HepG2 (cell line): ENCODE results near the gene CAPZA1. TPM values are rescaled to one million over a fixed set of nuclear protein-coding genes. Genes with fewer than 3 reads are reported as not detected.

Source experiments
- ATF3 ChIP-seq: sonication (generic); formaldehyde crosslinking; IDR thresholded peaks from 2 replicates; pipeline ENCODE4 v1.4.0; 2020; ENCODE audit warnings: missing genetic modification reagents
- CEBPB ChIP-seq: IDR thresholded peaks from 2 replicates; pipeline ENCODE4 v1.6.1; 2011; ENCODE audit warnings: low read depth, low read length, improper control_type of control experiment, borderline replicate concordance
- ELF3 ChIP-seq: IDR thresholded peaks from 2 replicates; pipeline ENCODE4 v1.6.1; 2016; ENCODE audit warnings: missing genetic modification reagents, missing compliant biosample characterization
- GFI1 ChIP-seq: sonication (generic); formaldehyde crosslinking; IDR thresholded peaks from 2 replicates; pipeline ENCODE4 v1.5.0; 2020; ENCODE audit warnings: missing genetic modification reagents, mild to moderate bottlenecking, borderline replicate concordance
- GMEB2 ChIP-seq: IDR thresholded peaks from 2 replicates; pipeline ENCODE4 v1.6.1; 2016; ENCODE audit warnings: missing biosample characterization, missing genetic modification reagents, low read depth
- HNRNPL ChIP-seq: fragments of 200-400 bp; formaldehyde crosslinking; IDR thresholded peaks from 2 replicates; pipeline ENCODE4 v1.6.1; 2017; ENCODE audit warnings: mild to moderate bottlenecking, low read depth, low read length
- POLR2G ChIP-seq: fragments of 200-400 bp; formaldehyde crosslinking; IDR thresholded peaks from 2 replicates; pipeline ENCODE4 v1.6.1; 2018; ENCODE audit warnings: mild to moderate bottlenecking, low read depth, low read length, moderate library complexity
- SIN3B ChIP-seq: fragments of 150-350 bp; IDR thresholded peaks from 2 replicates; pipeline ENCODE4 v1.6.1; 2014; ENCODE audit warnings: low read length
- TFAP4 ChIP-seq: sonication (generic); IDR thresholded peaks from 2 replicates; pipeline ENCODE4 v1.6.1; 2016; ENCODE audit warnings: low read depth, borderline replicate concordance
- TOE1 ChIP-seq: sonication (generic); formaldehyde crosslinking; IDR thresholded peaks from 2 replicates; pipeline ENCODE4 v1.4.0; 2020; ENCODE audit warnings: mild to moderate bottlenecking, missing genetic modification reagents
- ZBED4 ChIP-seq: sonication (generic); formaldehyde crosslinking; IDR thresholded peaks from 2 replicates; pipeline ENCODE4 v1.4.0; 2020; ENCODE audit warnings: missing genetic modification reagents, borderline replicate concordance
- ZBTB8A ChIP-seq: sonication (generic); formaldehyde crosslinking; IDR thresholded peaks from 2 replicates; pipeline ENCODE4 v1.4.0; 2020; ENCODE audit warnings: mild to moderate bottlenecking, low read depth, missing genetic modification reagents, borderline replicate concordance
- ZNF232 ChIP-seq: sonication (generic); formaldehyde crosslinking; IDR thresholded peaks from 2 replicates; pipeline ENCODE4 v1.4.0; 2020; ENCODE audit warnings: missing genetic modification reagents, borderline replicate concordance
- ZNF383 ChIP-seq: sonication (generic); formaldehyde crosslinking; IDR thresholded peaks from 2 replicates; pipeline ENCODE4 v1.4.0; 2020; ENCODE audit warnings: missing genetic modification reagents, mild to moderate bottlenecking, borderline replicate concordance
- ZNF441 ChIP-seq: sonication (generic); formaldehyde crosslinking; IDR thresholded peaks from 2 replicates; pipeline ENCODE4 v1.7.0; 2021; ENCODE audit warnings: missing genetic modification reagents, borderline replicate concordance
- ZNF510 ChIP-seq: sonication (generic); formaldehyde crosslinking; IDR thresholded peaks from 2 replicates; pipeline ENCODE4 v1.4.0; 2020; ENCODE audit warnings: low read depth, mild to moderate bottlenecking, missing genetic modification reagents
- ZNF580 ChIP-seq: IDR thresholded peaks from 2 replicates; pipeline ENCODE4 v1.6.1; 2016; ENCODE audit warnings: low read depth, borderline replicate concordance
- ZNF761 ChIP-seq: sonication (generic); formaldehyde crosslinking; conservative IDR thresholded peaks from 2 replicates; pipeline ENCODE4 v1.4.0; 2020; ENCODE audit warnings: mild to moderate bottlenecking, missing genetic modification reagents
- ZNF777 ChIP-seq: sonication (generic); formaldehyde crosslinking; IDR thresholded peaks from 2 replicates; pipeline ENCODE4 v1.4.0; 2020; ENCODE audit warnings: missing genetic modification reagents
- polyA plus RNA-seq, 8 experiments: library from polyadenylated mRNA; depleted of rRNA in 3 of 8; stranded (reverse) in 7 of 8; unstranded in 1 of 8; fragments of >200 nt; fragmentation: Illumina TruSeq in 4 of 8; extraction: Trizol in 4 of 8; gene quantifications; 2 replicates each; pipeline versions ENCODE4 v1.2.1 to v1.2.3, GENCODE V29; 2011 to 2016; ENCODE audit warnings: low read depth in 4 of 8, missing spikeins in 1 of 8, mixed read lengths in 1 of 8; ENCODE audit not compliant: insufficient read depth in 1 of 8
- total RNA-seq, 5 experiments: library from RNA; depleted of rRNA; stranded (reverse); fragments of >200 nt; fragmentation: Illumina TruSeq; extraction: Trizol; gene quantifications; 2 replicates each; pipeline ENCODE4 v1.2.3, GENCODE V29; 2016; ENCODE audit warnings: low read depth in 1 of 5
- TF ChIP-seq, protein P1 (sequence below): sonication (generic); formaldehyde crosslinking; IDR thresholded peaks from 2 replicates; pipeline ENCODE4 v1.8.0; 2022; ENCODE audit warnings: missing genetic modification reagents, mild to moderate bottlenecking, borderline replicate concordance

Gene CAPZA1
- total and polyA plus RNA-seq, 2 of the 13 experiments (the other 11 are each of a cell fraction or from before 2014, with no cell fraction given): 67.0 to 117 TPM

- TF ChIP-seq ZNF232 (CRISPR knock-in tag) (0 out of 2 replicates have a peak, but pooled peaks have one; percentile 59), ATF3 (CRISPR knock-in tag) (0 out of 2 replicates have a peak, but pooled peaks have one; percentile 14), TFAP4 (0 out of 2 replicates have a peak, but pooled peaks have one; percentile 12), ZBED4 (CRISPR knock-in tag) (peak; percentile 18; the same call in 1 of the 2 replicates), ZNF580 (peak; percentile 76; the same call in 1 of the 2 replicates), ZNF761 (CRISPR knock-in tag) (0 out of 2 replicates have a peak, but pooled peaks have one; percentile 51), GMEB2 (peak; percentile 57), SIN3B (peak; percentile 62; the same call in 1 of the 2 replicates), ELF3 (peak; percentile 59), CEBPB (peak; percentile 52; the same call in 1 of the 2 replicates), ZNF383 (CRISPR knock-in tag) (no peak), ZBTB8A (CRISPR knock-in tag) (0 out of 2 replicates have a peak, but pooled peaks have one; percentile 26), GFI1 (CRISPR knock-in tag) (peak; percentile 67; the same call in 1 of the 2 replicates), POLR2G (peak; percentile 47), ZNF510 (no peak; the same call in 1 of the 2 replicates), HNRNPL (no peak), ZNF777 (CRISPR knock-in tag) (peak; percentile 96), ZNF441 (0 out of 2 replicates have a peak, but pooled peaks have one; percentile 20), TOE1 (CRISPR knock-in tag) (peak; percentile 15; the same call in 1 of the 2 replicates)
- TF ChIP-seq, protein P1, sequence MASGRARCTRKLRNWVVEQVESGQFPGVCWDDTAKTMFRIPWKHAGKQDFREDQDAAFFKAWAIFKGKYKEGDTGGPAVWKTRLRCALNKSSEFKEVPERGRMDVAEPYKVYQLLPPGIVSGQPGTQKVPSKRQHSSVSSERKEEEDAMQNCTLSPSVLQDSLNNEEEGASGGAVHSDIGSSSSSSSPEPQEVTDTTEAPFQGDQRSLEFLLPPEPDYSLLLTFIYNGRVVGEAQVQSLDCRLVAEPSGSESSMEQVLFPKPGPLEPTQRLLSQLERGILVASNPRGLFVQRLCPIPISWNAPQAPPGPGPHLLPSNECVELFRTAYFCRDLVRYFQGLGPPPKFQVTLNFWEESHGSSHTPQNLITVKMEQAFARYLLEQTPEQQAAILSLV: 0 out of 2 replicates have a peak, but pooled peaks have one; percentile 60
Observed at GRCh38 chr1:112619518-112620376, at the start of gene CAPZA1 (continued).
